Mucosa of descending colon (tissue), 3 donors: ENCODE data around the gene CAV1. TPM values are rescaled to one million over a fixed set of nuclear protein-coding genes. Genes with fewer than 3 reads are reported as not detected.

Experiments
- ATAC-seq: fragments of 200-7000 bp; cut with Tn5 transposase; one replicate; pipeline ENCODE4 v1.9.1; 2020; ENCODE audit warnings: mild to moderate bottlenecking, moderate library complexity
- DNase-seq, 3 donors: peaks; one replicate each; pipeline ENCODE4 v3.0.0-alpha.2; 2020
- H3K36me3 ChIP-seq: fragments of 200-600 bp; one replicate; pipeline ENCODE4 v1.8.0; 2021; ENCODE audit warnings: low read depth, mild to moderate bottlenecking
- H3K4me1 ChIP-seq: fragments of 200-600 bp; one replicate; pipeline ENCODE4 v1.8.0; 2021; ENCODE audit warnings: low read depth, mild to moderate bottlenecking
- H3K4me3 ChIP-seq: fragments of 200-600 bp; one replicate; pipeline ENCODE4 v1.8.0; 2021; ENCODE audit warnings: mild to moderate bottlenecking
- H3K9me3 ChIP-seq: fragments of 200-600 bp; one replicate; pipeline ENCODE4 v1.8.0; 2021; ENCODE audit warnings: mild to moderate bottlenecking
- CTCF ChIP-seq: fragments of 200-600 bp; IDR thresholded peaks from one replicate; pipeline ENCODE4 v1.8.0; 2022; ENCODE audit warnings: antibody characterized with exemption, mild to moderate bottlenecking
- intact Hi-C, 2 donors: fragments of 100-400 bp; cut with DNase I in 1 of 2; cut with micrococcal nuclease in 1 of 2; formaldehyde crosslinking; loops; one replicate each; pipeline versions ENCODE4 v1.11.0 to v1.11.1; 2022; cut with DNase I, micrococcal nuclease
- total RNA-seq, 3 donors: library from RNA; stranded (reverse); fragmentation: NEBNext Ultra II Directional in 2 of 3; extraction: Animal tissue kit (Norgen Biotek cat#: 25700) in 2 of 3; gene quantifications; one replicate each; pipeline versions ENCODE4 v1.2.1 to v1.2.4, GENCODE V29; 2021 to 2023
- donor health status: DM: no; HTN: no; CAD: no; lungs with moderate emphysema.
- donor health status: DM: no; HTN: no; CAD: no.
- donor health status: DM: no; HTN: yes; CAD: no.

Gene CAV1
- total RNA-seq, 3 donors from 2014 or later = 17.9 to 248 (median 46.1) TPM

- intact Hi-C loops = loop anchor here (5.0 to 10.0 kb wide), 2 partner anchors 216 to 417 kb away; no protein-coding TSS in a partner anchor
- no peak overlapping the region for H3K4me3 ChIP-seq
- H3K9me3 ChIP-seq = no peaks in the 10 kb centered on the region
- peak; percentile 39 for TF ChIP-seq CTCF
- ATAC-seq (no peak), DNase-seq (no peak)
- H3K36me3 ChIP-seq = no peaks in the 10 kb centered on the region
- peaks cover 12% of the 10 kb centered on the region for H3K4me1 ChIP-seq
These were observed 66.6 kb downstream of the CAV1 start for GRCh38 chr7:116591202-116592040.

- Histone ChIP-seq H3K4me3 (no peak overlapping the region), H3K36me3 (no peaks in the 10 kb centered on the region), H3K4me1 (peaks cover 12% of the 10 kb centered on the region), H3K9me3 (no peaks in the 10 kb centered on the region)
- intact Hi-C loops = loop anchor here (5.0 to 10.0 kb wide), 2 partner anchors 215 to 417 kb away; no protein-coding TSS in a partner anchor
- peak; percentile 1 for TF ChIP-seq CTCF
- ATAC-seq (no peak), DNase-seq (no peak)
These were observed 67.2 kb downstream of the CAV1 start for GRCh38 chr7:116592041-116592355.

- peak; percentile 95 for ATAC-seq
These were observed 67.6 kb downstream of the CAV1 start for GRCh38 chr7:116592445-116592844.

GRCh38 chr7:116593359-116594075 is 68.7 kb downstream of the CAV1 start:
- Histone ChIP-seq H3K4me3 (no peak overlapping the region), H3K4me1 (peaks cover 12% of the 10 kb centered on the region), H3K9me3 (no peaks in the 10 kb centered on the region), H3K36me3 (no peaks in the 10 kb centered on the region)
- TF ChIP-seq CTCF = no peak
- DNase-seq = peak in 1 of 3 donors; percentile 15
- intact Hi-C loops = loop anchor here (5.0 to 10.0 kb wide), 2 partner anchors 214 to 419 kb away; no protein-coding TSS in a partner anchor
- ATAC-seq = peak; percentile 53

More at GRCh38 chr7:116592445-116592844, 67.6 kb downstream of the CAV1 start:
- Histone ChIP-seq H3K36me3 (no peaks in the 10 kb centered on the region), H3K4me1 (peaks cover 12% of the 10 kb centered on the region), H3K4me3 (no peak overlapping the region), H3K9me3 (no peaks in the 10 kb centered on the region)
- peak in 2 of 3 donors; percentile 51 to 52 for DNase-seq
- TF ChIP-seq CTCF = no peak
- intact Hi-C loops = loop anchor here (5.0 to 10.0 kb wide), 2 partner anchors 215 to 418 kb away; no protein-coding TSS in a partner anchor

GRCh38 chr7:116595063-116595462 is 70.2 kb downstream of the CAV1 start:
- Histone ChIP-seq H3K36me3 (no peaks in the 10 kb centered on the region), H3K9me3 (no peaks in the 10 kb centered on the region), H3K4me1 (peaks cover 12% of the 10 kb centered on the region), H3K4me3 (no peak overlapping the region)
- no peak for TF ChIP-seq CTCF
- ATAC-seq (no peak), DNase-seq (no peak)
- intact Hi-C loops = loop anchor here in 1 of 2 donors (10.0 kb wide), 1 partner anchor 420 kb away; no protein-coding TSS in a partner anchor
